PC-3 (cell line): ENCODE measurements around the gene KCNK13.

Source experiments
- CTCF ChIP-seq: fragments of 300-600 bp; sonication (generic); conservative IDR thresholded peaks from 2 replicates; pipeline ENCODE4 v1.5.1; 2017; ENCODE audit warnings: antibody characterized with exemption, low read depth, mild to moderate bottlenecking, low read length
- EZH2 ChIP-seq: fragments of 300-600 bp; sonication (generic); IDR thresholded peaks from one replicate; pipeline ENCODE4 v1.6.1; 2017; ENCODE audit warnings: antibody characterized with exemption, mild to moderate bottlenecking, low read length; ENCODE audit not compliant: unreplicated experiment
- EZH2phosphoT487 ChIP-seq: fragments of 300-600 bp; sonication (generic); IDR thresholded peaks from 2 replicates; pipeline ENCODE4 v1.6.1; 2018; ENCODE audit warnings: mild to moderate bottlenecking, antibody characterized with exemption, low read length, borderline replicate concordance

GRCh38 chr14:90062127-90062794 is 467 bp downstream of the KCNK13 start:
- TF ChIP-seq CTCF: no peak
- TF ChIP-seq EZH2: peak; percentile 75
- TF ChIP-seq EZH2phosphoT487: peak; percentile 30; the same call in 1 of the 2 replicates
